HepG2 (cell line): Measurements from ENCODE around the gene GPATCH3. TPM values are rescaled to one million over a fixed set of nuclear protein-coding genes. Genes with fewer than 3 reads are reported as not detected.

Experiments
- ATAC-seq: fragments of 200-7000 bp; cut with Tn5 transposase; 3 replicates; pipeline ENCODE4 v1.9.1; 2020; ENCODE audit warnings: mild to moderate bottlenecking, moderate library complexity
- BruUV-seq: library from RNA; stranded (reverse); fragments of 400-500 nt; replicated peaks from 2 replicates; lab custom pipeline; 2021; lab: Mats Ljungman, UMichigan
- CTCF ChIA-PET: fragments of 300-600 bp; formaldehyde crosslinking; extraction: SDS; loops from one replicate; lab custom pipeline; 2021; ENCODE audit warnings: low total read pairs, inconsistent platforms, low intra/inter-chr PET ratio; lab: Yijun Ruan, JAX
- POLR2A ChIA-PET: fragments of 350-600 bp; sonication (Branson Sonifier 250); formaldehyde crosslinking; loops from one replicate; lab custom pipeline; 2020; ENCODE audit warnings: antibody characterized with exemption, inconsistent platforms; lab: Yijun Ruan, JAX
- DNase-seq: peaks from one replicate; pipeline ENCODE4 v3.0.0-alpha.2; 2015; ENCODE audit warnings: low spot score
- FAIRE-seq: peaks from 3 replicates; lab custom pipeline; 2011; peaks lifted over from hg19 to GRCh38; lab: Jason Lieb, UNC
- H2AFZ ChIP-seq: one replicate; pipeline ENCODE4 v1.6.1; 2011; ENCODE audit warnings: low read length, inconsistent platforms
- H3K27ac ChIP-seq: fragments of 300-600 bp; 3 replicates; pipeline ENCODE4 v1.8.0; 2011; ENCODE audit warnings: mixed run types, mild to moderate bottlenecking, mixed read lengths, low read length, inconsistent platforms; ENCODE audit not compliant: insufficient read depth; ENCODE audit errors: extremely low read length
- H3K27me3 ChIP-seq, 2 experiments: fragments of 200-600 bp in 1 of 2; 2 replicates in 1 of 2; 3 replicates in 1 of 2; pipeline versions ENCODE4 v1.6.0 to v1.8.0; 2011; ENCODE audit warnings: low read length in 2 of 2, mild to moderate bottlenecking in 2 of 2, moderate library complexity in 2 of 2, inconsistent platforms in 1 of 2; ENCODE audit not compliant: insufficient read depth in 2 of 2, control insufficient read depth in 1 of 2
- H3K36me3 ChIP-seq, 2 experiments: fragments of 200-600 bp in 1 of 2; replicated peaks in 1 of 2; 2 replicates in 1 of 2; 3 replicates in 1 of 2; pipeline versions ENCODE4 v1.5.1 to v1.8.0; 2011; ENCODE audit warnings: low read length in 2 of 2, inconsistent platforms in 1 of 2; ENCODE audit not compliant: insufficient read depth in 2 of 2, control insufficient read depth in 1 of 2
- H3K4me1 ChIP-seq: 2 replicates; pipeline ENCODE4 v1.5.1; 2012; ENCODE audit warnings: low read length, inconsistent platforms; ENCODE audit not compliant: insufficient read depth
- H3K4me2 ChIP-seq: 2 replicates; pipeline ENCODE4 v1.6.0; 2011; ENCODE audit warnings: low read depth, low read length, inconsistent platforms
- H3K4me3 ChIP-seq, 3 experiments: fragments of 200-600 bp in 1 of 3; sonication (generic), shearing (Covaris generic) in 1 of 3; replicated peaks in 1 of 3; 2 replicates each; pipeline ENCODE4 v1.5.1; 2011 to 2016; ENCODE audit warnings: low read length in 3 of 3, inconsistent platforms in 2 of 3, low read depth in 2 of 3, mild to moderate bottlenecking in 2 of 3, control low read depth in 1 of 3, mixed read lengths in 1 of 3; ENCODE audit not compliant: insufficient read depth in 1 of 3
- H3K79me2 ChIP-seq: one replicate; pipeline ENCODE4 v1.6.1; 2011; ENCODE audit warnings: low read length, inconsistent platforms; ENCODE audit not compliant: insufficient read depth
- H3K9ac ChIP-seq: 2 replicates; pipeline ENCODE4 v1.6.0; 2011; ENCODE audit warnings: mild to moderate bottlenecking, low read depth, low read length, inconsistent platforms; ENCODE audit not compliant: insufficient read depth
- H3K9me3 ChIP-seq: 2 replicates; pipeline ENCODE4 v1.5.1; 2012; ENCODE audit warnings: mild to moderate bottlenecking, low read length
- H4K20me1 ChIP-seq: 2 replicates; pipeline ENCODE4 v1.6.0; 2011; ENCODE audit warnings: inconsistent platforms, mild to moderate bottlenecking, low read length, moderate library complexity; ENCODE audit not compliant: insufficient read depth
- ASH2L ChIP-seq: fragments of 300-600, 200-600 bp; sonication (generic); IDR thresholded peaks from 2 replicates; pipeline ENCODE4 v1.7.0; 2017; ENCODE audit warnings: low read depth, mild to moderate bottlenecking, moderate library complexity, mixed read lengths, low read length; ENCODE audit not compliant: insufficient read length
- ATF4 ChIP-seq, 2 experiments: fragments of 450-650 bp in 1 of 2; sonication (generic) in 1 of 2; formaldehyde crosslinking; IDR thresholded peaks; 2 replicates each; pipeline versions ENCODE4 v1.5.0 to v1.8.0; 2020 to 2022; ENCODE audit warnings: mild to moderate bottlenecking in 1 of 2, missing genetic modification reagents in 1 of 2
- ATF5 ChIP-seq: sonication (generic); formaldehyde crosslinking; IDR thresholded peaks from 2 replicates; pipeline ENCODE4 v1.4.0; 2020; ENCODE audit warnings: mild to moderate bottlenecking, low read depth, missing genetic modification reagents
- CHCHD3 ChIP-seq: sonication (generic); formaldehyde crosslinking; IDR thresholded peaks from 2 replicates; pipeline ENCODE4 v1.8.0; 2022; ENCODE audit warnings: mild to moderate bottlenecking, missing genetic modification reagents, moderate library complexity
- MEIS2 ChIP-seq: sonication (generic); formaldehyde crosslinking; IDR thresholded peaks from 2 replicates; pipeline ENCODE4 v1.9.0; 2021; ENCODE audit warnings: mild to moderate bottlenecking, missing genetic modification reagents
- POLR2AphosphoS2 ChIP-seq: IDR thresholded peaks from 2 replicates; pipeline ENCODE4 v1.6.1; 2011; ENCODE audit warnings: low read depth, low read length, improper control_type of control experiment
- POLR2G ChIP-seq: fragments of 200-400 bp; formaldehyde crosslinking; IDR thresholded peaks from 2 replicates; pipeline ENCODE4 v1.6.1; 2018; ENCODE audit warnings: mild to moderate bottlenecking, low read depth, low read length, moderate library complexity
- PRMT3 ChIP-seq: sonication (generic); formaldehyde crosslinking; IDR thresholded peaks from 2 replicates; pipeline ENCODE4 v1.8.1; 2022; ENCODE audit warnings: low read depth, mild to moderate bottlenecking, moderate library complexity, missing genetic modification reagents, borderline replicate concordance
- RARA ChIP-seq: IDR thresholded peaks from 2 replicates; pipeline ENCODE4 v1.6.1; 2016; ENCODE audit warnings: missing genetic modification reagents, missing compliant biosample characterization
- SKIL ChIP-seq: sonication (generic); formaldehyde crosslinking; IDR thresholded peaks from 2 replicates; pipeline ENCODE4 v1.8.0; 2022; ENCODE audit warnings: missing genetic modification reagents, mild to moderate bottlenecking, moderate library complexity, borderline replicate concordance
- SP140L ChIP-seq: sonication (generic); formaldehyde crosslinking; IDR thresholded peaks from 2 replicates; pipeline ENCODE4 v1.4.0; 2020; ENCODE audit warnings: missing genetic modification reagents, borderline replicate concordance
- YEATS2 ChIP-seq: sonication (generic); formaldehyde crosslinking; IDR thresholded peaks from 2 replicates; pipeline ENCODE4 v1.4.0; 2020; ENCODE audit warnings: missing genetic modification reagents, borderline replicate concordance
- ZBTB39 ChIP-seq: sonication (generic); formaldehyde crosslinking; IDR thresholded peaks from 2 replicates; pipeline ENCODE4 v1.5.0; 2020; ENCODE audit warnings: missing genetic modification reagents
- ZFP90 ChIP-seq: sonication (generic); formaldehyde crosslinking; IDR thresholded peaks from 2 replicates; pipeline ENCODE4 v1.8.0; 2022; ENCODE audit warnings: missing genetic modification reagents, mild to moderate bottlenecking, inconsistent platforms, borderline replicate concordance
- ZNF20 ChIP-seq: sonication (generic); formaldehyde crosslinking; IDR thresholded peaks from 2 replicates; pipeline ENCODE4 v1.4.0; 2020; ENCODE audit warnings: mild to moderate bottlenecking, moderate library complexity, missing genetic modification reagents
- ZNF44 ChIP-seq: sonication (generic); formaldehyde crosslinking; IDR thresholded peaks from 2 replicates; pipeline ENCODE4 v1.5.1; 2020; ENCODE audit warnings: mild to moderate bottlenecking, missing genetic modification reagents
- WGBS: methylation state at CpG from one replicate; pipeline ENCODE4 v1.1.6; 2017; ENCODE audit warnings: low lambda C conversion rate; 5-methylcytosine and 5-hydroxymethylcytosine counted together
- in situ Hi-C: cut with HindIII; loops from 2 replicates; pipeline ENCODE4 v1.10.0; 2017; ENCODE audit warnings: low pct_unique_long_range_greater_than_20kb; ENCODE audit not compliant: extremely low pct_ligation_motif_present
- intact Hi-C: fragments of 100-400 bp; cut with micrococcal nuclease; formaldehyde crosslinking; loops from one replicate; pipeline ENCODE4 v1.10.0; 2022; ENCODE audit not compliant: unreplicated experiment
- polyA plus RNA-seq, 8 experiments: library from polyadenylated mRNA; depleted of rRNA in 3 of 8; stranded (reverse) in 7 of 8; unstranded in 1 of 8; fragments of >200 nt; fragmentation: Illumina TruSeq in 4 of 8; extraction: Trizol in 4 of 8; gene quantifications; 2 replicates each; pipeline versions ENCODE4 v1.2.1 to v1.2.3, GENCODE V29; 2011 to 2016; ENCODE audit warnings: low read depth in 4 of 8, missing spikeins in 1 of 8, mixed read lengths in 1 of 8; ENCODE audit not compliant: insufficient read depth in 1 of 8
- total RNA-seq, 5 experiments: library from RNA; depleted of rRNA; stranded (reverse); fragments of >200 nt; fragmentation: Illumina TruSeq; extraction: Trizol; gene quantifications; 2 replicates each; pipeline ENCODE4 v1.2.3, GENCODE V29; 2016; ENCODE audit warnings: low read depth in 1 of 5

Gene GPATCH3
- total and polyA plus RNA-seq, 2 of the 13 experiments (the other 11 are each of a cell fraction or from before 2014, with no cell fraction given), result 8.3 to 11.0 TPM

GRCh38 chr1:26864610-26865480 lies 35.4 kb downstream of the GPATCH3 start:
- H4K20me1 ChIP-seq, result no peaks in the 10 kb centered on the region
- H3K27ac ChIP-seq, result peak overlapping the region; percentile 79
- ChIA-PET POLR2A (interaction anchor here (0.6 to 2.1 kb wide), 21 partner anchors 9 to 173 kb away, joined by 3 to 25 read pairs (median 5); partner anchors contain the start of genes GPATCH3, GPN2, NR0B2 and PIGV), CTCF (no interaction called here)
- H3K4me1 ChIP-seq, result peaks cover 63% of the 10 kb centered on the region
- no peaks in the 10 kb centered on the region for H3K36me3 ChIP-seq
- ATAC-seq (peak; percentile 94), FAIRE-seq (peak; percentile 83), DNase-seq (peak; percentile 93)
- in situ Hi-C loops (no loop called here), intact Hi-C loops (no loop called here)
- H3K27me3 ChIP-seq, result no peaks in the 10 kb centered on the region
- H3K4me2 ChIP-seq, result peak overlapping the region; percentile 99
- peak overlapping the region; percentile 70 to 79 (median 70) for H3K4me3 ChIP-seq
- 3% methylated on average over 30 of the region's 75 CpGs for WGBS
- H3K9me3 ChIP-seq, result no peaks in the 10 kb centered on the region
- H3K79me2 ChIP-seq, result no peaks in the 10 kb centered on the region
- BruUV-seq, result no TSS peak
- H2AFZ ChIP-seq, result peak overlapping the region; percentile 11
- peak overlapping the region; percentile 77 for H3K9ac ChIP-seq
- TF ChIP-seq SKIL (CRISPR knock-in tag) (peak; percentile 31; the same call in 1 of the 2 replicates), ATF5 (no peak), YEATS2 (CRISPR knock-in tag) (peak; percentile 86; the same call in 1 of the 2 replicates), RARA (0 out of 2 replicates have a peak, but pooled peaks have one; percentile 3), CHCHD3 (CRISPR knock-in tag) (peak; percentile 86; the same call in 1 of the 2 replicates), ATF4 (CRISPR knock-in tag; IDR thresholded peaks at IDR 0.05) (0 out of 4 replicates have a peak, but pooled peaks of 1 of the 2 experiments have one; percentile 27), ZFP90 (CRISPR knock-in tag) (peak; percentile 73; the same call in 1 of the 2 replicates), PRMT3 (CRISPR knock-in tag) (peak; percentile 64; the same call in 1 of the 2 replicates), POLR2G (peak; percentile 93), SP140L (CRISPR knock-in tag) (no peak), ZNF44 (CRISPR knock-in tag) (no peak), POLR2AphosphoS2 (no peak), ASH2L (peak; percentile 45), ZNF20 (CRISPR knock-in tag) (peak; percentile 79; the same call in 1 of the 2 replicates), ZBTB39 (peak; percentile 18; the same call in 1 of the 2 replicates), MEIS2 (CRISPR knock-in tag) (peak; percentile 58)
